K562 (cell line): Measurements from ENCODE around the gene AIG1. TPM values are rescaled to one million over a fixed set of nuclear protein-coding genes. Genes with fewer than 3 reads are reported as not detected.

Source experiments
- ATAC-seq: fragments of 200-7000 bp; cut with Tn5 transposase; 3 replicates; pipeline ENCODE4 v1.9.1; 2020; ENCODE audit warnings: moderate library complexity
- BruUV-seq: library from RNA; stranded (reverse); fragments of 400-500 nt; replicated peaks from 2 replicates; lab custom pipeline; 2021; lab: Mats Ljungman, UMichigan
- CTCF ChIA-PET: fragments of 300-600 bp; formaldehyde crosslinking; extraction: SDS; loops from one replicate; lab custom pipeline; 2021; ENCODE audit warnings: low intra/inter-chr PET ratio; lab: Yijun Ruan, JAX
- POLR2A ChIA-PET: fragments of 300-600, 350-650 bp; sonication (Branson Sonifier 250); formaldehyde crosslinking; extraction: SDS; loops from one replicate; lab custom pipeline; 2021; ENCODE audit warnings: antibody characterized with exemption, inconsistent platforms; lab: Yijun Ruan, JAX
- DNase-seq, 4 experiments: peaks; one replicate each; pipeline versions ENCODE4 v3.0.0 to v3.0.0-alpha.2; 2011 to 2018; ENCODE audit warnings: low spot score in 3 of 4, mixed read lengths in 3 of 4; ENCODE audit errors: extremely low read depth in 1 of 4
- FAIRE-seq: peaks from 2 replicates; lab custom pipeline; 2011; peaks lifted over from hg19 to GRCh38; lab: Jason Lieb, UNC
- H2AFZ ChIP-seq: 2 replicates; pipeline ENCODE4 v1.6.0; 2011; ENCODE audit warnings: low read depth, low read length, control low read depth, inconsistent platforms
- H3K27ac ChIP-seq: fragments of 200-600 bp; 3 replicates; pipeline ENCODE4 v1.8.0; 2011; ENCODE audit warnings: low read depth, mild to moderate bottlenecking, control low read depth, inconsistent platforms, low read length, moderate library complexity, mixed read lengths; ENCODE audit errors: extremely low read depth
- H3K27me3 ChIP-seq, 2 experiments: fragments of 300-600 bp in 1 of 2; 2 replicates in 1 of 2; 3 replicates in 1 of 2; pipeline versions ENCODE4 v1.6.0 to v1.8.0; 2011; ENCODE audit warnings: inconsistent platforms in 2 of 2, low read length in 2 of 2, mild to moderate bottlenecking in 1 of 2, mixed read lengths in 1 of 2, moderate library complexity in 1 of 2; ENCODE audit not compliant: control insufficient read depth in 2 of 2, insufficient read depth in 2 of 2
- H3K36me3 ChIP-seq: fragments of 300-600 bp; 3 replicates; pipeline ENCODE4 v1.8.0; 2011; ENCODE audit warnings: mild to moderate bottlenecking, low read length, inconsistent platforms; ENCODE audit not compliant: control insufficient read depth, insufficient read depth
- H3K4me1 ChIP-seq, 2 experiments: fragments of 200-600 bp in 1 of 2; replicated peaks in 1 of 2; 2 replicates in 1 of 2; 3 replicates in 1 of 2; pipeline versions ENCODE4 v1.5.1 to v1.8.0; 2011; ENCODE audit warnings: inconsistent platforms in 2 of 2, low read length in 2 of 2, mild to moderate bottlenecking in 1 of 2, mixed read lengths in 1 of 2, moderate library complexity in 1 of 2; ENCODE audit not compliant: control insufficient read depth in 2 of 2, insufficient read depth in 2 of 2
- H3K4me2 ChIP-seq: 2 replicates; pipeline ENCODE4 v1.6.1; 2011; ENCODE audit warnings: low read length, control low read depth, inconsistent platforms, mixed read lengths; ENCODE audit not compliant: insufficient read depth
- H3K4me3 ChIP-seq: fragments of 200-600 bp; sonication (generic), shearing (Covaris generic); 2 replicates; pipeline ENCODE4 v1.5.1; 2016; ENCODE audit warnings: control low read depth, inconsistent platforms
- H3K79me2 ChIP-seq: fragments of 200-600 bp; 3 replicates; pipeline ENCODE4 v1.8.0; 2011; ENCODE audit warnings: low read length, inconsistent platforms; ENCODE audit not compliant: control insufficient read depth, insufficient read depth
- H3K9ac ChIP-seq, 2 experiments: 2 replicates each; pipeline versions ENCODE4 v1.6.0 to v1.6.1; 2011; ENCODE audit warnings: low read depth in 2 of 2, low read length in 2 of 2, control low read depth in 1 of 2, inconsistent platforms in 1 of 2, mild to moderate bottlenecking in 1 of 2, mixed read lengths in 1 of 2; ENCODE audit not compliant: insufficient read depth in 1 of 2
- H3K9me1 ChIP-seq: one replicate; pipeline ENCODE4 v1.6.0; 2011; ENCODE audit warnings: inconsistent platforms, mild to moderate bottlenecking, low read length, moderate library complexity; ENCODE audit not compliant: control insufficient read depth, insufficient read depth
- H3K9me3 ChIP-seq: replicated peaks from 2 replicates; pipeline ENCODE4 v1.5.1; 2011; ENCODE audit warnings: low read depth, low read length, inconsistent platforms; ENCODE audit not compliant: control insufficient read depth, insufficient read depth
- H4K20me1 ChIP-seq: replicated peaks from 2 replicates; pipeline ENCODE4 v1.6.1; 2011; ENCODE audit warnings: low read length, inconsistent platforms, mixed read lengths; ENCODE audit not compliant: control insufficient read depth, insufficient read depth
- AFF1 ChIP-seq, 2 experiments: fragments of 450-650 bp; IDR thresholded peaks; 2 replicates each; pipeline ENCODE4 v1.6.1; 2018; ENCODE audit warnings: mild to moderate bottlenecking in 2 of 2, low read depth in 1 of 2; ENCODE audit not compliant: partially characterized antibody in 2 of 2
- CEBPB ChIP-seq: fragments of 450-650 bp; IDR thresholded peaks from 2 replicates; pipeline ENCODE4 v1.6.1; 2016; ENCODE audit warnings: missing genetic modification characterization, missing compliant biosample characterization
- EWSR1 ChIP-seq: fragments of 450-650 bp; IDR thresholded peaks from 2 replicates; pipeline ENCODE4 v1.6.1; 2018; ENCODE audit warnings: borderline replicate concordance, mild to moderate bottlenecking, low read depth, moderate library complexity; ENCODE audit not compliant: partially characterized antibody
- IRF2 ChIP-seq: sonication (generic); formaldehyde crosslinking; IDR thresholded peaks from 2 replicates; pipeline ENCODE4 v1.8.1; 2022; ENCODE audit warnings: mild to moderate bottlenecking, missing genetic modification reagents
- MYC ChIP-seq, 2 experiments: fragments of 250-450 bp in 1 of 2; sonication (Bioruptor Pico) in 1 of 2; IDR thresholded peaks; 2 replicates each; pipeline versions ENCODE4 v1.5.1 to v1.6.1; 2012 to 2021; ENCODE audit warnings: low read depth in 2 of 2, borderline replicate concordance in 1 of 2, improper control_type of control experiment in 1 of 2, low read length in 1 of 2, mild to moderate bottlenecking in 1 of 2, moderate library complexity in 1 of 2
- PBX2 ChIP-seq, 2 experiments: IDR thresholded peaks in 1 of 2; conservative IDR thresholded peaks in 1 of 2; 2 replicates each; pipeline ENCODE4 v1.6.1; 2016; ENCODE audit warnings: low read depth in 2 of 2, mild to moderate bottlenecking in 1 of 2, missing compliant biosample characterization in 1 of 2, missing genetic modification characterization in 1 of 2, moderate library complexity in 1 of 2
- RB1 ChIP-seq: fragments of 450-650 bp; IDR thresholded peaks from 2 replicates; pipeline ENCODE4 v1.6.1; 2017; ENCODE audit warnings: low read depth, mild to moderate bottlenecking
- U2AF1 ChIP-seq: fragments of 200-400 bp; formaldehyde crosslinking; optimal IDR thresholded peaks from 2 replicates; pipeline ENCODE3; 2017; ENCODE audit warnings: mild to moderate bottlenecking, low read depth, low read length, moderate library complexity
- USF2 ChIP-seq: sonication (generic); formaldehyde crosslinking; IDR thresholded peaks from 2 replicates; pipeline ENCODE4 v1.5.0; 2020; ENCODE audit warnings: missing genetic modification reagents
- ZC3H11A ChIP-seq: IDR thresholded peaks from 2 replicates; pipeline ENCODE4 v1.6.1; 2012; ENCODE audit warnings: low read depth, low read length, improper control_type of control experiment
- ZNF444 ChIP-seq: fragments of 250-450 bp; sonication (Bioruptor Pico); IDR thresholded peaks from 2 replicates; pipeline ENCODE4 v1.4.0; 2020; ENCODE audit warnings: mild to moderate bottlenecking, moderate library complexity
- WGBS: fragments of 100-300 bp; shearing (Covaris generic); methylation state at CpG from one replicate; pipeline ENCODE4 v1.1.6; 2016; ENCODE audit warnings: low coverage, mixed read lengths; ENCODE audit not compliant: insufficient coverage; ENCODE audit errors: missing lambda C conversion rate; 5-methylcytosine and 5-hydroxymethylcytosine counted together
- in situ Hi-C: fragments of 300-500 bp; cut with MboI; formaldehyde crosslinking; loops from 4 replicates; pipeline ENCODE4 v1.15.0; 2018; ENCODE audit warnings: inconsistent platforms, mixed read lengths
- intact Hi-C: fragments of 100-400 bp; cut with micrococcal nuclease; formaldehyde crosslinking; loops from 2 replicates; pipeline ENCODE4 v1.14.2; 2022
- polyA plus RNA-seq, 8 experiments: library from polyadenylated mRNA; depleted of rRNA in 4 of 8; stranded (reverse) in 5 of 8; unstranded in 3 of 8; fragments of >200 nt; fragmentation: Nextera tagmentation in 2 of 8; fragmentation: Illumina TruSeq in 1 of 8; extraction: Ambion mirVana in 2 of 8; extraction: Trizol in 1 of 8; gene quantifications; 2 replicates each; pipeline versions ENCODE4 v1.2.1 to v1.2.3, GENCODE V29; 2011 to 2014; ENCODE audit warnings: inconsistent platforms in 1 of 8, missing spikeins in 1 of 8
- total RNA-seq, 7 experiments: library from RNA; depleted of rRNA in 6 of 7; stranded (reverse); fragments of >200 nt in 6 of 7; fragmentation: Illumina TruSeq in 2 of 7; extraction: Trizol in 2 of 7; gene quantifications; 2 replicates each; pipeline versions ENCODE4 v1.2.1 to v1.2.3, GENCODE V29; 2011 to 2021; ENCODE audit warnings: low replicate concordance in 1 of 7

AIG1 gene
- total and polyA plus RNA-seq, 9 of the 15 experiments (the other 6 are each of a cell fraction or from before 2014, with no cell fraction given) = 74.8 to 333 (median 127) TPM

- in situ Hi-C loops = no loop called here
- FAIRE-seq = peak; percentile 55
- TF ChIP-seq USF2 (CRISPR knock-in tag) (peak; percentile 75), PBX2 (CRISPR knock-in tag; IDR thresholded peaks at IDR 0.05; ENCODE audit: low read depth) (no peak), PBX2 (tag; conservative IDR thresholded peaks at IDR 0.05; ENCODE audit: low read depth) (no peak), MYC (IDR thresholded peaks at IDR 0.05; ENCODE audit: low read depth, low read length) (peak; percentile 23; the same call in 1 of the 2 replicates), MYC (CRISPR knock-in tag; IDR thresholded peaks at IDR 0.05; ENCODE audit: borderline replicate concordance, low read depth) (no peak), IRF2 (CRISPR knock-in tag) (no peak), CEBPB (tag) (no peak), ZNF444 (no peak), EWSR1 (no peak), U2AF1 (no peak), RB1 (0 out of 2 replicates have a peak, but pooled peaks have one; percentile 18), ZC3H11A (no peak), AFF1 (IDR thresholded peaks at IDR 0.05; ENCODE audit: low read depth in 1 of 2, partially characterized antibody in 2 of 2) (no peak)
These were observed 276.7 kb downstream of the AIG1 start for GRCh38 chr6:143337201-143337949.

More at GRCh38 chr6:143337201-143337949, 276.7 kb downstream of the AIG1 start:
- peaks cover 13% of the 10 kb centered on the region; the same call in 2 of the 3 replicates for H3K36me3 ChIP-seq
- H3K9ac ChIP-seq = no peak overlapping the region
- H4K20me1 ChIP-seq = no peaks in the 10 kb centered on the region
- intact Hi-C loops = loop anchor here (2.0 kb wide), 1 partner anchor 645 kb away; no protein-coding TSS in a partner anchor
- H3K27me3 ChIP-seq = no peaks in the 10 kb centered on the region; a peak in 1 of 5 replicates
- no TSS peak for BruUV-seq
- DNase-seq (peak; percentile 49 to 78 (median 57)), ATAC-seq (peak; percentile 98)
- H3K4me1 ChIP-seq = no peaks in the 10 kb centered on the region
- WGBS = 66% methylated on average over 17 of the region's 17 CpGs
- CTCF ChIA-PET = interaction anchor here (0.6 kb wide), 1 partner anchor 299 kb away, joined by 3 read pairs; no protein-coding TSS in a partner anchor
- H3K9me1 ChIP-seq = no peaks in the 10 kb centered on the region
- no peak overlapping the region for H3K4me3 ChIP-seq
- no peaks in the 10 kb centered on the region for H3K79me2 ChIP-seq
- POLR2A ChIA-PET = interaction anchor here (0.5 to 1.1 kb wide), 3 partner anchors 11 to 798 kb away, joined by 3 read pairs; no protein-coding TSS in a partner anchor
- H2AFZ ChIP-seq = no peak overlapping the region
- H3K9me3 ChIP-seq = no peaks in the 10 kb centered on the region
- no peak overlapping the region for H3K4me2 ChIP-seq
- H3K27ac ChIP-seq = no peak overlapping the region
